Liver (tissue), 3 donors: ENCODE data around the gene GAB2.

Source experiments
- EGR1 ChIP-seq, 2 donors: IDR thresholded peaks; 2 replicates each; pipeline ENCODE4 v1.6.1; 2016 to 2018; ENCODE audit warnings: antibody characterized with exemption in 2 of 2, low read depth in 2 of 2
- HNF4A ChIP-seq, 2 donors: conservative IDR thresholded peaks; 2 replicates each; pipeline ENCODE4 v1.6.1; 2016; ENCODE audit warnings: antibody characterized with exemption in 2 of 2, mild to moderate bottlenecking in 2 of 2
- JUND ChIP-seq, 2 donors: IDR thresholded peaks; 2 replicates each; pipeline ENCODE4 v1.6.1; 2016; ENCODE audit warnings: antibody characterized with exemption in 2 of 2
- MAX ChIP-seq: IDR thresholded peaks from 2 replicates; pipeline ENCODE4 v1.6.1; 2016; ENCODE audit warnings: antibody characterized with exemption
- REST ChIP-seq: IDR thresholded peaks from 2 replicates; pipeline ENCODE4 v1.6.1; 2016; ENCODE audit warnings: antibody characterized with exemption, mild to moderate bottlenecking
- TAF1 ChIP-seq: conservative IDR thresholded peaks from 2 replicates; pipeline ENCODE4 v1.6.1; 2016; ENCODE audit warnings: antibody characterized with exemption, mild to moderate bottlenecking
- YY1 ChIP-seq: IDR thresholded peaks from 2 replicates; pipeline ENCODE4 v1.6.1; 2016; ENCODE audit warnings: antibody characterized with exemption, mild to moderate bottlenecking
- ZBTB33 ChIP-seq: IDR thresholded peaks from 2 replicates; pipeline ENCODE4 v1.6.1; 2016; ENCODE audit warnings: antibody characterized with exemption
- TF ChIP-seq, protein P1 (sequence below): fragments of 150-350 bp; IDR thresholded peaks from 2 replicates; pipeline ENCODE4 v1.5.1; 2017; ENCODE audit warnings: improper control_type of control experiment, low read depth, low read length; ENCODE audit not compliant: missing input control
- donor health status: healthy.
- donor health status: healthy.

DNA sequence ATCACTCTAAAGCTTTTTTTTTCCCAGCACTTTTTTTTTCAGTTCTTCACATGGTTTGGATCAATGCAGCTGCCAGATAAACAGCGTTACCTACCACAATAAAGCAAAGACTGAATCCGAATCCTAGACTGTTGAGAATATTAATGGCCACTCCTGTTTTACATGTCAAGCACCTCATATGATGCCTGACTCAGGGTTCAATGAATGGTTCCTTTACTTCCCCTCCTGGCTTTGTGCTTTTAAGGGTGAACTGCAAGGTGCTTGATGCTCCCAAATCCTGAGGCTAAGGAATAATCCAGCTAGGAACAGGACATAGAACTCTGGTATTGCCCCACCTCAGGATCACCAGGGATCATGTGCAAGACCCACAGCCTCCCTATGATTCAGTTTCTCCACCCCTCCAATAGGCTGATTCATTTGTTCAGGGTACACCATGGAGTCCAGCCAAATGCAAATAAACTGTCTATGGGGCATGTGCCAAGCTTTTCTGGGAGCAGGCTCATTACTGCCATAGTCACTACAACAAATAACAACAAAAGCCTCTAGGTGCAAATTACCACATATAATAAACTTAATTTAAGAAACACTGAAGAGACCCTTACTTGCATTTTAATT lies 104.3 kb downstream of the GAB2 start:
- peak in 1 of 2 donors; percentile 46 for TF ChIP-seq HNF4A (conservative IDR thresholded peaks at IDR 0.05)
- TF ChIP-seq, protein P1, sequence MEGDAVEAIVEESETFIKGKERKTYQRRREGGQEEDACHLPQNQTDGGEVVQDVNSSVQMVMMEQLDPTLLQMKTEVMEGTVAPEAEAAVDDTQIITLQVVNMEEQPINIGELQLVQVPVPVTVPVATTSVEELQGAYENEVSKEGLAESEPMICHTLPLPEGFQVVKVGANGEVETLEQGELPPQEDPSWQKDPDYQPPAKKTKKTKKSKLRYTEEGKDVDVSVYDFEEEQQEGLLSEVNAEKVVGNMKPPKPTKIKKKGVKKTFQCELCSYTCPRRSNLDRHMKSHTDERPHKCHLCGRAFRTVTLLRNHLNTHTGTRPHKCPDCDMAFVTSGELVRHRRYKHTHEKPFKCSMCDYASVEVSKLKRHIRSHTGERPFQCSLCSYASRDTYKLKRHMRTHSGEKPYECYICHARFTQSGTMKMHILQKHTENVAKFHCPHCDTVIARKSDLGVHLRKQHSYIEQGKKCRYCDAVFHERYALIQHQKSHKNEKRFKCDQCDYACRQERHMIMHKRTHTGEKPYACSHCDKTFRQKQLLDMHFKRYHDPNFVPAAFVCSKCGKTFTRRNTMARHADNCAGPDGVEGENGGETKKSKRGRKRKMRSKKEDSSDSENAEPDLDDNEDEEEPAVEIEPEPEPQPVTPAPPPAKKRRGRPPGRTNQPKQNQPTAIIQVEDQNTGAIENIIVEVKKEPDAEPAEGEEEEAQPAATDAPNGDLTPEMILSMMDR: no peak
- TF ChIP-seq MAX: no peak
- TF ChIP-seq YY1: no peak
- peak in 1 of 2 donors; percentile 61 for TF ChIP-seq EGR1 (IDR thresholded peaks at IDR 0.05; ENCODE audit: low read depth in 2 of 2)
- peak; percentile 52 to 92 for TF ChIP-seq JUND (IDR thresholded peaks at IDR 0.05)
- no peak for TF ChIP-seq REST
- no peak for TF ChIP-seq TAF1
- peak; percentile 32 for TF ChIP-seq ZBTB33
